C4-2B (cell line): ENCODE results near the gene PHF13.

ENCODE experiments used
- ZFX ChIP-seq: fragments of 450-650 bp; IDR thresholded peaks from 2 replicates; pipeline ENCODE4 v1.6.1; 2017
- TF ChIP-seq, protein P1 (sequence below): fragments of 450-650 bp; conservative IDR thresholded peaks from 2 replicates; pipeline ENCODE4 v1.5.1; 2017; ENCODE audit warnings: mild to moderate bottlenecking

DNA sequence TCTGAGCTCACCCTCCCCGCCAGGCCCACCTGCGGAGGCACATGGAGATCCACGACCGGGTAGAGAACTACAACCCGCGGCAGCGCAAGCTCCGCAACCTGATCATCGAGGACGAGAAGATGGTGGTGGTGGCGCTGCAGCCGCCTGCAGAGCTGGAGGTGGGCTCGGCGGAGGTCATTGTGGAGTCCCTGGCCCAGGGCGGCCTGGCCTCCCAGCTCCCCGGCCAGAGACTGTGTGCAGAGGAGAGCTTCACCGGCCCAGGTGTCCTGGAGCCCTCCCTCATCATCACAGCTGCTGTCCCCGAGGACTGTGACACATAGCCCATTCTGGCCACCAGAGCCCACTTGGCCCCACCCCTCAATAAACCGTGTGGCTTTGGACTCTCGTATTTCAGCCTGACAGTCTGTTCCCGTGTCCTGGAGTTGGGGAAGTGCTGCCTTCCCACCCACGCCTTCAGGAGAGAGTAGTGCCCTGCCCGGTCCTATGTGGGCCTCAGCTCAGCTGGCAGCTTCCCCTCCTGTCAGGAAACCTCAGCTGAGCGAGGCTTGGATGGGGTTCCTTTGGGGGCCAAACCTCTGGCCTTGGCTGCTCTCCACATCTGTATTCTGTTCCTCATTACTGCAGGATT is 24.5 kb upstream of the PHF13 start:
- TF ChIP-seq, protein P1, sequence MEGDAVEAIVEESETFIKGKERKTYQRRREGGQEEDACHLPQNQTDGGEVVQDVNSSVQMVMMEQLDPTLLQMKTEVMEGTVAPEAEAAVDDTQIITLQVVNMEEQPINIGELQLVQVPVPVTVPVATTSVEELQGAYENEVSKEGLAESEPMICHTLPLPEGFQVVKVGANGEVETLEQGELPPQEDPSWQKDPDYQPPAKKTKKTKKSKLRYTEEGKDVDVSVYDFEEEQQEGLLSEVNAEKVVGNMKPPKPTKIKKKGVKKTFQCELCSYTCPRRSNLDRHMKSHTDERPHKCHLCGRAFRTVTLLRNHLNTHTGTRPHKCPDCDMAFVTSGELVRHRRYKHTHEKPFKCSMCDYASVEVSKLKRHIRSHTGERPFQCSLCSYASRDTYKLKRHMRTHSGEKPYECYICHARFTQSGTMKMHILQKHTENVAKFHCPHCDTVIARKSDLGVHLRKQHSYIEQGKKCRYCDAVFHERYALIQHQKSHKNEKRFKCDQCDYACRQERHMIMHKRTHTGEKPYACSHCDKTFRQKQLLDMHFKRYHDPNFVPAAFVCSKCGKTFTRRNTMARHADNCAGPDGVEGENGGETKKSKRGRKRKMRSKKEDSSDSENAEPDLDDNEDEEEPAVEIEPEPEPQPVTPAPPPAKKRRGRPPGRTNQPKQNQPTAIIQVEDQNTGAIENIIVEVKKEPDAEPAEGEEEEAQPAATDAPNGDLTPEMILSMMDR, result no peak
- no peak for TF ChIP-seq ZFX
